NCI-H748 treated with DMSO at 0.1 percent for 48 hours (cell line): ENCODE data around the gene SYNGR3.
A peak's percentile ranks its signal among the peaks of the same experiment; 100 is the strongest.
"Not testable (repeated sequence)": the region's sequence is repeated elsewhere in the genome, so short reads cannot be mapped to it uniquely, and the experiment has no call there.

Experiments
- DNase-seq: peaks from one replicate; lab custom pipeline; 2025; lab: John Stamatoyannopoulos, UW

SYNGR3 gene, protein sequence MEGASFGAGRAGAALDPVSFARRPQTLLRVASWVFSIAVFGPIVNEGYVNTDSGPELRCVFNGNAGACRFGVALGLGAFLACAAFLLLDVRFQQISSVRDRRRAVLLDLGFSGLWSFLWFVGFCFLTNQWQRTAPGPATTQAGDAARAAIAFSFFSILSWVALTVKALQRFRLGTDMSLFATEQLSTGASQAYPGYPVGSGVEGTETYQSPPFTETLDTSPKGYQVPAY

DNA sequence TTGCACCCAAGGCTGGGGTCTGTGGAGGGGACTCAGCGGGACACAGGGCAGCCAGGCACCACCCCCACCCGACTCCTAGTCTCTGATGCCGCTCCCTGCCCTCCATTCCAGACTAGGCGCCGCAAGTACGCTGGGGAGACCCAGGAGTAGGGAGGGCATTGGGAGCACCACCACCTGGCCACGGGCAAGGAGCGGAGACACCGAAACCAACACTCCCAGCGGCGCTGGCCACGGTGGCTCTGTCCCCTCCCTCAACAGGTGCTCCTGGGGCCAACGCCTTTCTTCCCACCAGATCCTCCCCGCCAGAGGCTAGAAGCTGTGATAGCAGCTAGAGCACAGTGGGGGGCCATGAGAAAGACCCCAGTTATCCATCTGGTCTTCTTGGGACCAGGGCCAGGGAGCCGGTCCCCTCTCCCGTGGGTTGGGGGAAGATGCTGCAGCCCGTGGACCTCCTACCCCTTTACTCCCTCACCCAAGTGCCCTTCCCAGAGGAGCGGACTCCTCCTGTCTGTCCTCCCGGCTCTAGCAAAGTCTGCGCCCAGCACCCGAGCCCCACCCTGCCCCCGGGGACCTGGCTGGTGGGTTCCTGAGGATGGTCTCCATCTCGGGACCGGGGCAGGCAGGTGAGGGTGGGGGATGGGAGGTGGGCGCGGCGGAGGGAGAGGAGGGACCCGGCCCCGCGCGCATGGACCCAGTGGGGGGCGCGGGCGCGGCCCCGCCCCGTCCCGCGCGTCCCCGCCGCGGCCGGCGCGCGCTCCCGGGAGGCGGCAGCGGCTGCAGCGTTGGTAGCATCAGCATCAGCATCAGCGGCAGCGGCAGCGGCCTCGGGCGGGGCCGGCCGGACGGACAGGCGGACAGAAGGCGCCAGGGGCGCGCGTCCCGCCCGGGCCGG lies at the start of gene SYNGR3:
TSS of gene SYNGR3 (plus strand) at position 762 of the 892 bp plus-strand sequence. CDS start 133 bp downstream, outside the sequence.
- peak; percentile 6 for DNase-seq

DNA sequence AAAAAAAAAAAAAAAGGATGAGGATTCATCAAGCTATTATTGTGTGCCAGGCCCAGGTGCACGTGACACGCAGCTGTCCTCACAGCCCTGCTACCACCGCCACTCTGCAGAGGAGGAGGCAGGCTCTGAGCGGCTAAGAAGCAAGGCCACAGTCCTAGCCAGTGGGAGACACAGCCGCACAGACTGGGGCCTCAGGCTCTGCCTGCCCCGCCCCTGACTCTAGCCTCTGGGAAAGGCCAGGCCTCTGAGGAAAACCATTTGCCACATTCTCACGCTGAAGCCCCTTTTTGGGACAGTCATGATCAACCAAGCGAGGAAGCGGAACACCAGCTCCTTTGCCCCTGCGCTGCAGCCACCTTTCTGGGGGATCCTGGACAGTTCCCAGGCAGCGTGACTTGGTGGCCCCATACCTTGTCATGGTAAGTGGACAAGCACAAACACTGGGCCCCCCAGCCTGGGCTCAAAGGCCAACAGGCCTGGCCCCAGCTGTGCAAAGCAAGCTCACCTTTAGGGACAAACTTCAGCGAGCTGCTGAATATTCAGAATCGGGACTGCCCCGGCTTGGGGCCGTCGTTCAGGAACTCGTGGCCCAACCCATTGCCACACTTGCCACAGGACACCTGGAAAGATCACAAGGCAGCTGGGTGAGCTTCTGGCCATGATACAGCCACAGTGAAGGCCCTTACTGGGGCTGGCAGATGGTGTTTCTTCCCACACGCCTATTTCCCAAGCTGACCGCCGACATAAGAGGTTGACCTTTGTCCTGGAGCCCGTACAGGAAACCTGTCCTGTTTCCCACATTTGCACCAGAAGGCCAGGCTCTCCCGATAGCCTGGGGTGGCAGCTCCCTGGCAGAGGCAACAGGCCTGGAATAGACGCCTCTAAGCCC lies 49.3 kb upstream of the SYNGR3 start:
- no peak for DNase-seq

DNA sequence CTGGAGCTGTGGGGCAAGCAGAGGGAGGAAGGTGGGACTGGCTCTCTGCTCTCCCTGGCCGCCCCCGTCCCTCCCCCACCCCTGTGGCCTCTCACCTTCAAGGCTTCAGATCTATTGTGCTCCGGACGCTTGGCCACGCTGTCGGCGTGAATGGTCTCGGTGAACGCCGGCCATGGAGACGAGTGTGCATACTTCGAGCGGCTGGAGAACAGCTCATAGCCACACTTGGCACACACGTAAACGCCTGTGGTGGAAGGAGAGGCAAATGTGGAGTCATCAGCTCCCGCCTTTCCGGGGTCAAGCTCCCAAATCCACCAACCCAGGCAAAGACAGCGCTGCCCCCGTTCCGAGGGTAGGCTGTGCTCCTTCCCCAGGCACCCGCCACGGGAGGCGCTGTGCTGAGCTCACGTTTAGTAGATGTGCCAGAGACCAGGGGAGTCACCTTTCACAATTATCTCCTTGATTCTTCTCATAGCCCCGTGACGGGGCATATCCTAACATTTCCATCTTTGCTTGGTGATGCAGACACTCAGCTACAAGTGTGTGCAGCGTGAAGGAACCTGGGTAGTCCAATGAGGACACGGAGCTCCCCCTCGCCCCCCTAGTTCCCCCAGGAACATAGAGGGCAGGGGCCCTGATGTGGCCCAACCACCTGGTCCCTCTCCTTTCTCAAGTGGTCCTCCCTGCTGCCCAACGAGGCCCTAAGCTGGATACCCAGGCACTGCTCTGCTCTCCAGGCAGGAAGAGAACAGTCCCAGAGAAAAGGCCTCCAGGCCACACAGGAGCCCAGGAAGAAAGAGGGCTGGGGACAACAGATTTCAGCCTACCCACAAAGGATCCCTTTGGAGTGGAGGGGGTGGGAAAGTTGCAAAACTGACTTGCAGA lies 48.4 kb upstream of the SYNGR3 start:
- DNase-seq = no peak

DNA sequence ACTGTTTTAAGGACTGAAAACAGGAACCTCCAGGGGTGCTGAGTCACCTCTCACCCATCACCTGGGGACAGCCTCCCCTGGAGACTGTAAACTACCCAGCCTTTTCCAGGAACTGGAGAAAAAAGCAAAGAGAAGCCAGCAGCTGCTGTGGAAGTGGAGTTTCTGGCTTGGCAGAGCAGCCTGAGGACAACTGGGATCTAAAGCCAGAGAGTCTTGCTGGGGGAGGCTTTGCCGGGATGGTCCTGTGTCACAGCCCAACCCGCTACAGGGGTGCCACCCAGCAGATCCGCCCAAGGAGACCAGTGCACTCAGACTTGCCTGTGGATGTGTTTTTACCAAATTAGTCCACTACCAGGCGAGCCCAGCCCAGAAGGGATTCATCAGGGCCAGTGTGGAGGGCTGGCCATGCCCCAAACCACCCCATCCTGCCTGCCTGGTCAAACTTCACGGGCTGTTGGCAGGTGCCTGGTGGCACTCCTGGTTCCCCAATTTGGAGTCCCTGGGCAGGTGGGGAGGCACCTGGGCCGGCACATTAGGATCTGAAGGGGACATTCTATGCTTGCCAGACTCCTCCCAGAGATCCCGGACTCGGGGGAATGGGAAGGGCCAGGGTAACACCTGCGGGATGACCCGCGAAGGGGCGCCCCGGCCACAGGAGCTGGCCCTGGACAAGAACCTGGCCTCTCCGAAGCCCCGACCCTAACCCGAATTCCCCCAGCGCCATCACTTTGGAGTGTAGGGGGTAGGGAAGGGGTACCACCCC lies 47.5 kb upstream of the SYNGR3 start:
- DNase-seq = no peak

DNA sequence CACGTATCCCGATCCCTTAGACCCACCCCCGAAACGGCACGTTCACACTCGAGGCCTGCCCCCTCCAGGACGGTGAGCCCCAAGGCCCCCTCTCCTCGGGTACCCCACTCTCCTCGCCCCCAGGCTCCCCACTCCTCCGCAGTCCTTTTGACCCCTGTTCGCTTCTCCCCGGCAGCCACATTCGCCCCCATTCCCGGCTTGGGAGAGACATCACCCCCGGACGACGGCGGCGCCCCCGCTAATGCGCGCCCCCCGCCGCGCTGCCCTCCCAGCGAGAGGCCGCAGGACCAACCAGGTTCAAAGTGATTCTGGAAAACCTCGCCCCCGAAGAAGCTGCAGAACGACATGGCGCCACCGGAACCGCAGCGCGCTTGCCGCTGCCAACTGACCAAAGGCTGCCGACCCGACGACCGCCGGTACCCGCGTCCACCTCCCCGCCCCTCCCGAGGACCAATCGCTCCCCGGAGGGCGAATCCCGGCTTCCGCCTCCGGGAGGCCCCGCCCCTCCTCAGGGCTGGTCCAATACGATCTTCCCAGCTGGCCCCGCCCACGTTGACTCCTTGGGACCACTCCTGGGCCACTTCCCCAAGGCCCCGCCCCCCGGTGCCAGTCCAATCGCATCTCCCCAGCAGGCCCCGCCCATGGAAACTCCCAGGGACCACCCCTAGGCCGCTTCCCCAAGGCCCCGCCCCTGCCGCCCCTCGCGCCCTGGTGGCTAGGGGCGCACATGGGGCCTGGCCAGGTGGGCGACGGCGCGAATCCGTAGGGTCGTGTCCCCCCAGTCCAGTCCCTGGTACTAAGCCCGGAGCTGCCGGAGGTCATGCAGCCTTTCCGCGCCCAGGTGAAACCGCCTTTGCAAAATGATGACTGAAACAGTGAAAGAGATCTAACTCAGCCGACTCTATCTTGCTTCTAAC lies 46.7 kb upstream of the SYNGR3 start, which contains the start of gene MSRB1:
TSS of gene MSRB1 (minus strand) at position 390 of the 917 bp plus-strand sequence. CDS start at position 347, 43 bp downstream.
- DNase-seq = peak; percentile 93

DNA sequence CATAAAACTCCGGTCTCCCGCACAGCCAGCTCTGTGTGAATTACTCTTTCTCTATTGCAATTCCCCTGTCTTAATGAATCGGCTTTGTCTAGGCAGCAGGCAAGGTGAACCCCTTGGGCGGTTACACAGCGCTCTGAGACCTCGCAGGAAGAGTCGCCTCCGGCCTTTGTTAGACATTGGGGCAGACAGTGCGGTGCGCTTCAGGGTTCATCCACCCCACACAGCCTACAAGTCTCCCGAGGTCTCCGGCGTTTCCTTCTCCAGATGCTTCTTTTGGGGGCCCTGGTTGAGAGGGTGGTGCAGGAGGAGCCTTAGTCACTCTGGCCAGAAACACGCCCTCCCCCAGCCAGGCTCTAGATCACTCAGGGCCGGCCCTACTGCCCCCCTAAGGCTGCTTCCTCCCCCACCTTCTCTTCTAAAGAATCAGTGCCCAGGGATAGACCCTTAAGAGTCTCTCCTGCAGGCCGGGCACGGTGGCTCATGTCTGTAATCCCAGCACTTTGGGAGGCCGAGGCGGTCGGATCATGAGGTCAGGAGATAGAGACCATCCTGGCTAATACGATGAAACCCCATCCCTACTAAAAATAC lies 45.1 kb upstream of the SYNGR3 start:
- no peak for DNase-seq

DNA sequence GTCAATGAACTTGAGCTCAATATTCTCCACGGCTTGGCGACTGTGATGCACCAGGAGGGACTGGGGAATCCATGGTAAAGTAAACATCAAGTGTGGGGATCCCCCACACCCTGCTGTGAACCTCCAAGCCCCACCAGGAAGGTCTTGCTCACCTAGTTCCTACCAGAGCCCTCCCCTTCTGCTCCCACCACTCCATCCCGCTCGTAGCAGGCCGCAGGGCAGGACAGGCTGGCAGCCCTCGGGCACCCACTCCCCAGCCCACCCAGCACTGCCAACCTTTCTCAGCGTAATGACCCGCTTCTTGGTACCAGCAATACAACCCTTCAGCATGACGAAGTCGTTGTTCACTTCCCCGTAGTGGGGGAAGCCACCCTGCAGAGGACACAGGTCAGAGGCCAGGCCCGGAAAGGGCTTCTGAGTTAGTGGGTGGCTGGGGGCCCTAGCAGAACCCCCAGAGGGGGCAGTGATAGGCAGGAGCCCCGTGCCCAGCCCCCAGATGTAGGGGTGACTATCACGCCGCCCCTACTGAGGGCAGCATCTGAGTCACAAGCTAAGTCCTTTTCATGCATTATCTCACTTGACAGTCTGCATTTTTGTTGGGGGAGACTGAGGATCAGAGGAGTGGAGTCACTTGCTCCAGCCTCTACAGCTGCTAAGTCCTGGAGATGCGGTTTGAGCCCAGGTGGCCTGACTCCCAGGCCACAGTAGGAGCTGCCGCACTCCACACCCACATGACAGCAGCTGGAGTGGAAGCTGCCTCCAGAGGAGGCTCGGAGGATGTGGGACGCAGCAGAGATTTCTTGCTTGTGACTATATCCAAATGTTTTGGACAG lies 44.0 kb upstream of the SYNGR3 start:
- DNase-seq = no peak

DNA sequence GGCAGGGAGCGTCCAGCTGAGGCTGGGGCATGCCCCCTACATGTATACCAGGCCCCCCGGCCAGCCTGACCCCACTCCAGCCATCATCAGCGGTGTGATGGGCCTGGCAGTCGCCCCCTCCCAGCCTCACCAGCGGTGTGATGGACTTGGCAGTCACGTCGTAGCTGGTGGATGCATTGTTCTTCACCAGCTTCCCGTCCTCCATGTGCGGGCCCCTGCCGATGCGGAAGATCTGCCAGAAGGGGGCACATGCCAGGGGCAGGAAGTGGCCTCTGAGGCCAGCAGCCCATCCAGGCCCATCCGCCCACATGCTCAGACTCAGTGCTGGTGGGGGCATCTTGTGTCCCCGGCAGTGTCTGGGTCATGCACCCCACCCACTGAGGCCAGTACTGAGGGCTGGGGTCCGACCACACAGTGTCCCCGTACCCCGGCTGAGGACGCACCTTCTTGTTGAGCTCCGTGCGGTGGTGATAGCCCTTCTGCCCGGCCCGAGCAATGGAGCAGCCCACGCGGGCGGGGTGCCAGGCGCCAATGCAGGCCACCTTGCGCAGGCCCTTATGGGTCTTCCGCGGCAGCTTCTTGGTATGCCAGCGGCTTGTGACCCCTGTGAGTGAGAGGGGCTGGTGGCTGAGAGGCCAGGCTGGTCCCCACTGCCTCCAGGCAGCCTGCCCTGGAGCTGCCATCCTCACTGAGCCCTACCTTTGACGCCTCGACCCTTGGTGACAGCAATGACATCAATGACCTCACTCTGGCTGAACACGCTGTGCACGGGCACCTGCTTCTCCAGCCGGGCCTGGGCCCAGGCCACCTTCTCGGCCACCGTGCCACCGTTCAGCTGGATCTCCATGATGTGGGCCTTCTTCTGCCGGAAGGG lies 43.0 kb upstream of the SYNGR3 start:
- no peak for DNase-seq

DNA sequence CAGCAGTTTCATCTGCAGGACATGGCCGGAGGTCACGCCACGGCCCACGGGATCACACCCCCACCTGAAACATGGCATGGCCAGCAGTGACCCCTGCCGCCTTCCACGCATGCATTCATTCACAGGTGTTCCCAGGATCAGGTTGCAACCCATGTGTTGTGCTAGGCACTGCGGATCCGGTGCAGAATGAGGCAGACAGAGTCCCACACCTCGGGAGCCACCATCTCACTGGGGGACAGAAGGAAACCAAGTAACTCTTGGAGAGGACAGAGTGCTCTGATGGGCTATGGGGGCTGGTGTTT lies 42.5 kb upstream of the SYNGR3 start:
- no peak for DNase-seq

DNA sequence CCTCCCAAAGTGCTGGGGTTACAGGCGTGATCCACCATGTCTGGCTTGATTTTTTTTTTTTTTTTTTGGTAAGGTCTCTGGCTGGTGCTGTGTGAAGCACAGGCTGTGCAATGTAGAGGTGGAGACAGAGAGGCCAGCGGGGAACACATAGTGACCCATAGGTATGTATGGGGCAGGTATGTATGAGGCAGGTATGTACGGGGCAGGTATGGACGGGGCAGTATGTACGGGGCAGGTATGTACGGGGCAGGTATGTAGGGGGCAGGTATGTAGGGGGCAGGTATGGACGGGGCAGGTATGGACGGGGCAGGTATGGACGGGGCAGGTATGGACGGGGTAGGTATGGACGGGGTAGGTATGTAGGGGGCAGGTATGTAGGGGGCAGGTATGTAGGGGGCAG lies 40.3 kb upstream of the SYNGR3 start:
- DNase-seq = no peak

DNA sequence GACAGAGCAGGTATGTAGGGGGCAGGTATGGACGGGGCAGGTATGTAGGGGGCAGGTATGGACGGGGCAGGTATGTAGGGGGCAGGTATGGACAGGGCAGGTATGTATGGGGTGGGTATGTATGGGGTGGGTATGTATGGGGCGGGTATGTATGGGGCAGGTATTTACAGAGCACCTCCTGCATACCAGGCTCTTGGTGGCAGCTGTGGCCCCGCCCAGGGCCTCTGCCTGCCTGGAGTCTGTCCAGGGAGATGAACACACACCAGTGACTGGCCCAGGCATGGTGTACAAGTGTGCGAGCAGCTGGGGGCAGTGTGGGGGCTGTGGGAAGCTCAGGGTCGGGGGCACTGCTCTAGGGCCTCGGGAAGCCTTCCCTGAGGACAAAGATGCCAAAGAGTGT lies 39.7 kb upstream of the SYNGR3 start:
- DNase-seq = no peak

DNA sequence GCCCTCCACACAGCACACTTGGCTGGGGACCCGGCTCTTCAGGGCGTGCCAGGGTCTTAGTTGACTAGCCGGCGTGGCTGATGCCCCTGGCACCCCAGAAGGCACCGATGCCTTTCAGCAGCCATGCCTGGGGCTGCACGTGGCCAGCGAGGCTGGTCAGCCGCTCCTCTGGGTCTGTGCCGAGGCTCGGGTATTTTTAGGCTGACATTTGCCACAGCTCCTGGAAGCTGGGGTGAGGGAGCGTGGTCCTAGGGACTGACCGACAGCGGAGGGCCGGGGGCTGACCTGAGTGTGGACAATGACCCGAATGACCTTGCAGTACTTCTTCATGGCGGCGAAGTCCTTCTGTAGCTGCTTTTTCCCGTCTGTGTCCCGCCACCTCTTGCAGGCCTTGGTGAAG lies 39.2 kb upstream of the SYNGR3 start:
- no peak for DNase-seq

DNA sequence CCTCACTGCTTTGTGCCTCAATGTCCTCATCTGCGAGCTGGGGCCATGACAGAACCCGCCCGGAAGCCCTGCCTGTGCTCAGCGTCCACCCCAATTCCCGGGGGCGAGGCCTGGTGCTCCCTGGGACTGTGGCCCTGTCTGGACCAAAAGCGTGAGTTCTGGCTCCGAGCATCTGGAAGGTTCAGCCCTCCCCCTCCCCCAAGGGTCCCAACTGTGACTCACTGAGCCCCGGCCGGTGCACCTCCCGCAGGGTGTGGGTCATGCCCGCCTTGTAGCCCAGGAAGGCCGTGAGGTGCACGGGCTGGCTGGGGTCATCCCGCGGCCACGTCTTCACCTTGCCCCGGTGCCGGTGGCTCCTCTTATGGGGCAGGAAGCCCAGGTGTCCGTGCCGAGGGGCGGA lies 36.0 kb upstream of the SYNGR3 start:
- DNase-seq = no peak

DNA sequence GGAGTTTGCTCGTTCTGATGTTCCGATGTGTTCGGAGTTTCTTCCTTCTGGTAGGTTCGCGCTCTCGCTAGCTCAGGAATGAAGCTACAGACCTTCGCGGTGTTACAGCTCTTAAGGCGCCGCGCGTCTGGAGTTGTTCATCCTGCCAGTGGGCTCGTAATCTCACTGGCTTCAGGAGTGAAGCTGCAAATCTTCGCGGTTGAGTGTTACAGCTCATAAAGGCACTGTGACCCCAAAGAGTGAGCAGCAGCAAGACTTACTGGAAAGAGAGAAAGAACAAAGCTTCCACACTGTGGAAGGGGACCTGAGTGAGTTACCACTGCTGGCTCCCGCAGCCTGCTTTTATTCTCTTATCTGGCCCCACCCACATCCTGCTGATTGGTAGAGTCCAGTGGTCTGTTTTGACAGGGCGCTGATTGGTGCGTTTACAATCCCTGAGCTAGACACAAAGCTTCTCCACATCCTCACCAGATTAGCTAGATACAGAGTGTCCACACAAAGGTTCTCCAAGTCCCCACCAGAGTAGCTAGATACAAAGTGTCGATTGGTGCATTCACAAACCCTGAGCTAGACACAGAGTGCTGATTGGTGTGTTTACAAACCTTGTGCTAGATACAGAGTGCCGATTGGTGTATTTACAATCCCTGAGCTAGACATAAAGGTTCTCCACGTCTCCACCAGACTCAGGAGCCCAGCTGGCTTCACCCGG lies 32.2 kb upstream of the SYNGR3 start:
- DNase-seq = not testable (repeated sequence)

DNA sequence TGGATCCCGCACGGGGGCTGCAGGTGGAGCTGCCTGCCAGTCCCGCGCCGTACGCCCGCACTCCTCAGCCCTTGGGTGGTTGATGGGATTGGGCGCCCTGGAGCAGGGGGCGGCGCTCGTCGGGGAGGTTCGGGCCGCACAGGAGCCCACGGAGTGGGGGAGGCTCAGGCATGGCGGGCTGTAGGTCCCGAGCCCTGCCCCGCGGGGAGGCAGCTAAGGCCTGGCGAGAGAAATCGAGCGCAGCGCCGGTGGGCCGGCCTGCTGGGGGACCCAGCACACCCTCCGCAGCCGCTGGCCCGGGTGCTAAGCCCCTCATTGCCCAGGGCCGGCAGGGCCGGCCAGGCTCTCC lies 31.7 kb upstream of the SYNGR3 start:
- not testable (repeated sequence) for DNase-seq

DNA sequence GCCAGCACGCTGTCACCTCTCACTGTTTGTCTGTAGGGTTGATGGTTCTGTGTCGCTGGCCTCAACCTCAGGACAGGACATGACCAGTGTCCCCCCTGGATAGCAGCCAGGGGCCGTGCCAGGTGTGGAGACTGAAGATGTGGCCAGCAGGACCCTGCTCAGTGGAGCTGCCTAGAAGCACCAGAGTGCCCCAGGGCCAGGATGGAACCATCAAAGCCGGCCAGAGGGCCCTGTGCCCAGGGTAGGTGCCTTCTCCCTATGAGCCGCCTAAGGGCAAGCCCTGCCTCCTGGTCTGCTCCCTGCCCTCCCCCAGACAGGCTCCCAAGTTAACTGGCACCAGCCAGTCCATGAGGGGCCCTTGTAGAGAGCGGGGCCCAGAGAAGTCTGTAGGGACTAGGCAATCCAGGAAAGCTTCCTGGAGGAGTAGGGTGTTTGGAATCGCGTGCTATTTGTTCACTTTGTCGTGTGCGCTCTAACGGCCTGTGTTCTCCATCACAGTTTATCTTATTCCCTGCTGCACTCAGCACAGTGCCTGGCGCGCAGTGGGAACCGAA lies 31.0 kb upstream of the SYNGR3 start:
- no peak for DNase-seq
